Measurements from ENCODE around the gene CSF2.

The CSF2 gene

GRCh38 chr5:132087176-132087575, 13.6 kb downstream of the CSF2 start:
- no peak overlapping the region for H3K9ac ChIP-seq (ENCODE audit: low read length)
- H3K4me1 ChIP-seq (ENCODE audit: low read length): peaks cover 35% of the 10 kb centered on the region
- H3K9me3 ChIP-seq (replicated peaks; ENCODE audit: insufficient read depth, low read length): no peaks in the 10 kb centered on the region
- no peak overlapping the region for H3K4me2 ChIP-seq (ENCODE audit: low read depth, low read length)
- no peaks in the 10 kb centered on the region for H4K20me1 ChIP-seq (ENCODE audit: insufficient read depth, low read length)
- no peaks in the 10 kb centered on the region for H3K27me3 ChIP-seq (replicated peaks; ENCODE audit: insufficient read depth, low read length)
- no peak for TF ChIP-seq EZH2 (optimal IDR thresholded peaks at IDR 0.05; ENCODE audit: low read depth, low read length)
- no peak for TF ChIP-seq CTCF (IDR thresholded peaks at IDR 0.05; ENCODE audit: low read length)
- no peak for TF ChIP-seq EZH2phosphoT487 (IDR thresholded peaks at IDR 0.05; ENCODE audit: low read length)
- no peak overlapping the region for H2AFZ ChIP-seq (ENCODE audit: low read length)
- H3K27ac ChIP-seq (ENCODE audit: low read length): no peak overlapping the region
- H3K79me2 ChIP-seq (ENCODE audit: low read length): no peaks in the 10 kb centered on the region
- H3F3A ChIP-seq (ENCODE audit: insufficient read depth, low read length): peaks cover 11% of the 10 kb centered on the region
- H3K4me3 ChIP-seq (ENCODE audit: low read length): no peak overlapping the region
- no peak for DNase-seq
- H3K9me2 ChIP-seq (replicated peaks; ENCODE audit: insufficient read depth, low read length): no peaks in the 10 kb centered on the region
- no peaks in the 10 kb centered on the region for H3K36me3 ChIP-seq (replicated peaks; ENCODE audit: insufficient read depth, low read length)

- TF ChIP-seq EZH2phosphoT487 (IDR thresholded peaks at IDR 0.05; ENCODE audit: low read length) (no peak), CTCF (IDR thresholded peaks at IDR 0.05; ENCODE audit: low read length) (no peak), EZH2 (optimal IDR thresholded peaks at IDR 0.05; ENCODE audit: low read depth, low read length) (no peak)
- no peak overlapping the region for H3K27ac ChIP-seq (ENCODE audit: low read length)
- H3K9ac ChIP-seq (ENCODE audit: low read length): no peak overlapping the region
- H3K9me3 ChIP-seq (replicated peaks; ENCODE audit: insufficient read depth, low read length): no peaks in the 10 kb centered on the region
- H3F3A ChIP-seq (ENCODE audit: insufficient read depth, low read length): peaks cover 11% of the 10 kb centered on the region
- DNase-seq: no peak
- no peaks in the 10 kb centered on the region for H3K79me2 ChIP-seq (ENCODE audit: low read length)
- no peak overlapping the region for H2AFZ ChIP-seq (ENCODE audit: low read length)
- no peaks in the 10 kb centered on the region for H3K9me2 ChIP-seq (replicated peaks; ENCODE audit: insufficient read depth, low read length)
- no peaks in the 10 kb centered on the region for H3K27me3 ChIP-seq (replicated peaks; ENCODE audit: insufficient read depth, low read length)
- peaks cover 33% of the 10 kb centered on the region for H3K4me1 ChIP-seq (ENCODE audit: low read length)
- no peaks in the 10 kb centered on the region for H4K20me1 ChIP-seq (ENCODE audit: insufficient read depth, low read length)
- H3K4me2 ChIP-seq (ENCODE audit: low read depth, low read length): no peak overlapping the region
- no peaks in the 10 kb centered on the region for H3K36me3 ChIP-seq (replicated peaks; ENCODE audit: insufficient read depth, low read length)
- no peak overlapping the region for H3K4me3 ChIP-seq (ENCODE audit: low read length)
Measured at GRCh38 chr5:132087661-132088060, 14.1 kb downstream of the CSF2 start.

- no peak overlapping the region for H3K4me2 ChIP-seq (ENCODE audit: low read depth, low read length)
- no peaks in the 10 kb centered on the region for H3K9me3 ChIP-seq (replicated peaks; ENCODE audit: insufficient read depth, low read length)
- no peaks in the 10 kb centered on the region for H3K9me2 ChIP-seq (replicated peaks; ENCODE audit: insufficient read depth, low read length)
- no peak overlapping the region for H2AFZ ChIP-seq (ENCODE audit: low read length)
- no peak for DNase-seq
- no peaks in the 10 kb centered on the region for H3K27me3 ChIP-seq (replicated peaks; ENCODE audit: insufficient read depth, low read length)
- H3K9ac ChIP-seq (ENCODE audit: low read length): no peak overlapping the region
- H3K4me1 ChIP-seq (ENCODE audit: low read length): peaks cover 18% of the 10 kb centered on the region
- no peaks in the 10 kb centered on the region for H3K36me3 ChIP-seq (replicated peaks; ENCODE audit: insufficient read depth, low read length)
- H3K4me3 ChIP-seq (ENCODE audit: low read length): no peak overlapping the region
- no peaks in the 10 kb centered on the region for H4K20me1 ChIP-seq (ENCODE audit: insufficient read depth, low read length)
- H3K79me2 ChIP-seq (ENCODE audit: low read length): no peaks in the 10 kb centered on the region
- no peak for TF ChIP-seq EZH2 (optimal IDR thresholded peaks at IDR 0.05; ENCODE audit: low read depth, low read length)
- TF ChIP-seq CTCF (IDR thresholded peaks at IDR 0.05; ENCODE audit: low read length): no peak
- no peak for TF ChIP-seq EZH2phosphoT487 (IDR thresholded peaks at IDR 0.05; ENCODE audit: low read length)
- H3K27ac ChIP-seq (ENCODE audit: low read length): no peak overlapping the region
- H3F3A ChIP-seq (ENCODE audit: insufficient read depth, low read length): peaks cover 5% of the 10 kb centered on the region
Measured at GRCh38 chr5:132089363-132089762, 15.8 kb downstream of the CSF2 start.
